NCI-H1930 (cell line): ENCODE results near the gene GALK2.

Source experiments
- DNase-seq, 2 experiments: peaks; one replicate each; lab custom pipeline; 2025; lab: John Stamatoyannopoulos, UW

Gene GALK2

GRCh38 chr15:49282366-49282765, 112.3 kb downstream of the GALK2 start:
- no peak for DNase-seq

GRCh38 chr15:49286649-49287404, 116.8 kb downstream of the GALK2 start:
- DNase-seq: no peak

- DNase-seq: no peak
These were observed 117.4 kb downstream of the GALK2 start for GRCh38 chr15:49287481-49287880.

- no peak for DNase-seq
These were observed 118.3 kb downstream of the GALK2 start for GRCh38 chr15:49288391-49288790.

GRCh38 chr15:49290191-49290590, 120.1 kb downstream of the GALK2 start:
- no peak for DNase-seq

- DNase-seq: no peak
These were observed 123.9 kb downstream of the GALK2 start for GRCh38 chr15:49293941-49294340.

- DNase-seq: no peak
These were observed 126.2 kb downstream of the GALK2 start for GRCh38 chr15:49296258-49296657.

GRCh38 chr15:49297584-49297983, 127.5 kb downstream of the GALK2 start:
- DNase-seq: no peak

GRCh38 chr15:49300856-49301255, 130.8 kb downstream of the GALK2 start:
- DNase-seq: no peak

- no peak for DNase-seq
These were observed 131.5 kb downstream of the GALK2 start for GRCh38 chr15:49301562-49301961.

GRCh38 chr15:49303003-49303402, 133.0 kb downstream of the GALK2 start:
- no peak for DNase-seq

GRCh38 chr15:49306551-49306950, 136.5 kb downstream of the GALK2 start:
- no peak for DNase-seq

- DNase-seq: no peak
These were observed 138.6 kb downstream of the GALK2 start for GRCh38 chr15:49308686-49309085.

GRCh38 chr15:49309889-49310288, 139.8 kb downstream of the GALK2 start:
- no peak for DNase-seq

- DNase-seq: no peak
These were observed 143.6 kb downstream of the GALK2 start for GRCh38 chr15:49313650-49314049.

- no peak for DNase-seq
These were observed 144.7 kb downstream of the GALK2 start for GRCh38 chr15:49314716-49315115.

GRCh38 chr15:49315391-49315823, 145.4 kb downstream of the GALK2 start:
- DNase-seq: no peak

- no peak for DNase-seq
These were observed 150.3 kb downstream of the GALK2 start for GRCh38 chr15:49320351-49320750.

- no peak for DNase-seq
These were observed 153.2 kb downstream of the GALK2 start for GRCh38 chr15:49323207-49323606.

GRCh38 chr15:49327927-49328326, 157.9 kb downstream of the GALK2 start:
- no peak for DNase-seq

- DNase-seq: no peak
These were observed 158.9 kb downstream of the GALK2 start for GRCh38 chr15:49328941-49329340.

- DNase-seq: no peak
These were observed 160.1 kb downstream of the GALK2 start for GRCh38 chr15:49330166-49330565.

- no peak for DNase-seq
These were observed 161.4 kb downstream of the GALK2 start for GRCh38 chr15:49331442-49331841.

- no peak for DNase-seq
These were observed 161.9 kb downstream of the GALK2 start for GRCh38 chr15:49331951-49332350.
